Activated T-cell treated with anti-CD3 and anti-CD28 coated beads for 1 hour (primary cell): Measurements from ENCODE around the gene VAPB.

Source experiments
- DNase-seq: peaks from one replicate; pipeline ENCODE4 v3.0.0-alpha.2; 2020; ENCODE audit warnings: low read depth

The VAPB gene

DNA sequence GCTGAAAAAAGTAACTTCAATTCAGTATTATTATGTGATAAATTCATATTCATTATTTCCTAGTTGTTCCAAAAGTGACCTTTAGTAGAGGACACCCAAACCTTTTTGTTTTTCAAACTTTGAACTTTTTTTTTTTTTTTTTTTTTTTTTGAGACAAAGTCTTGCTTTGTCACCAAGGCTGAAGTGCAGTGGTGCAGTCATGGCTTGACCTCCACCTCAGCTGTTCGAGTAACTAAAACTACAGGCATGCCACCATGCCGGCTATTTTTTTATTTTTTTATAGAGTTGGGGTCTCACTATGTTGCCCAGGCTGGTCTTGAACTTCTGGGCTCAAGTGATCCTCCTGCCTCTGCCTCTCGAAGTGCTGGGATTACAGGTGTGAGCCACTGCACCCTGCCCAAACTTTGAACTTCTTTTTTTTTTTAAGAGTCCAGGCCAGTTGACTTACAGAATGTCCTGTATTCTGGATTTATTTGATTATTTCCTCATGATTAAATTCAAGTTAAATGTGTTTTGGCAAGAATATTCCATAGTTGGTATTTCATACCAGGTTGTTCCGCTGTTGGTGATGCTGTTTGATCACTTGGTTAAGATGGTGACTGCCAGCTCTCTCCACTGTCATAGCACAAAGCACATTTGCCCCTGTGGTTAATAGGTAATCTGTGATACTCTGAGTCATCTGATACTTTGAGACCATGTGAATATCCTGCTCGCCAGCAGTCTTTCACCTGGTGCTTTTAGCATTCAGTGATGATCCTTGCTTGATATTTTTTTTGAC, 48.0 kb downstream of the VAPB start:
- DNase-seq = no peak

DNA sequence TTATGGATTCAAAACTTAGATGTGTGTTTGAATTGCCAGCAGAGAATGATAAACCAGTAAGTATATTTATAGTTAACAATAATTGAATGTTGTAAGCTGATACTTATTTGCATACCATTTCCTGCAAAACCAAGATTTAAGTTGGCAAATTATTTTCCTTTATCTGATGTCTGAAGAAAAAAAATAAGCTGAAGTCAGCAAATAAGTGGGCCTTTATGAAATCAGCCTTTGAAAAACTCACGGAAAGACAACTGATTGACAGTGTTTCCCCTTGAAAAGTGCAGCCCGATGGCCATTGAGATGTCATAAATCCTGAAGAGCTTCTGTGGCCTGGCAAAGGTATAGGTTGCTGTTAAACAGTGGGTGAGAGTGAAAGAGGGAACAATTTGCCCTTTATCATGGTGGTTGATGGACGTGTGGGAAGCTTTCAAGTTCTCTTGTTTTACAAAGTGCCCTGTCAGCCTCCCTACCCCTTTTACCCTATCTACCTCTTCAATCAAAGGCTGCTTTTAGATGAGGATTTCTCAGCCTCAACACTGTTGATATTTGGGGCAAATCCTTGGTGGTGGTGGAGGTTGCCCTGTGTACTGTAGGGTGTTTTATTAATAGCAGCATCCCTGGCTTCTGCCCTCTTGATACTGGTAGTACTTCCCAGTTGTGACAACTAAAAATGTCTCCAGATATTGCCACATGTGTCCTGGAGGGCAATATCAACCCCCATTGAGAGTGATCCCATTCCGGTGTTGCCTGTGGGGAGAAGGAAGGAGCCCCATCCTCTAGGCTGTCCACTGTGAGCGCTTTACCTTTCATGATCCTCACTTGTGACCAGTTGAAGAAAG, 50.2 kb downstream of the VAPB start:
- no peak for DNase-seq

DNA sequence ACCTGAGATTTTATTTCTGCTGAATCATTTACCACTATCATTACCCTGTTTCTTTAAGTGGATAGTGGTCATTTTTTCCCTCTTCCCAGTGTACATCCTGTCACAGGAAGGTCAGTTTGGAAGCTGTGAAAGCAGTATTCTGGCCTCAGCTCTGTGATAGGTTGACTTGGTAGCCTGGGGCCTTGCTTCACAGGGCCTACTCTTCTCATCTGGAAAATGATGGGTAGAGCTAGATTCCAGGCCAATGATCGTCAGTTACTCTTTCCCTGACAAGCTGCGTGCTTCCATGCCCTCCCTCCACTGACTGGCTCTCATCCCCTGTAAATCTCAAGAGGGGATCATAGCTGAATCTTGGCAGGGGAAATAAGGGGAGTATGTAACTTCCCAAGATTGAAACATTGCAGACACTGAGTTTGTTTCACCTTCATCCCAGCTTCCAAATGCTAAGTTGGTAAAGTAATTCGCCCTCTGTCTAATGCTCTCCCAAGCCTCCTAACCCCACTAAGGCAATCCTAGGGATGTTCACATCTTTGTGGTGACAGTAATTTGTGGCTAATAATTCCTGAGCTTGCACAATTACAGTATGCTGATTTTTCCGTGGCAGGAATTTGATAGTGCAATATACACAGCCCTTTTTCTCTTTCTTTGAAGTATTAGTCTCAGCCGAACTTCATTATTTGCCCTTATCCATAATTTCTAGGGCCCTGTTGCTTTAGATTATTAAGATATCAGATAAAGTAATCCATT, 51.2 kb downstream of the VAPB start:
- DNase-seq = no peak

DNA sequence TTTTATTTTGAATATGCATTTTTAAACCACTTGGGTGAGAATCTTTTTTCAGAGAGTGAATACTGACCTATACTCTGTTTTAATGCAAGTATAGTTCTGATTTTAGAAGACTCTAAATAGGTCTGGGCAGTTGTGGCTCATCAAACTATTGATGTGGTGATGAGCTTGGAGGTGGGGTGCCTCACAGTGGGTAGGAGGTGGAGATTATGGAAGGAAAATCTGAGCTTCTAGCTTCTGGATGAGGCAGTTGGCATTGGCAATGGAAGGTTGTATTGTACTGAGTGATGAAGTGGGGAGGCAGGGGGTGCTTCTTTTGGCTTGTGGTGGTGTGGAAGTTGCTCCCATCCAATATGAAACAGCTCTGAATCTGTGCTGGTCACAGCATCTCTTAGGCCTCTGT, 52.7 kb downstream of the VAPB start:
- DNase-seq = no peak

DNA sequence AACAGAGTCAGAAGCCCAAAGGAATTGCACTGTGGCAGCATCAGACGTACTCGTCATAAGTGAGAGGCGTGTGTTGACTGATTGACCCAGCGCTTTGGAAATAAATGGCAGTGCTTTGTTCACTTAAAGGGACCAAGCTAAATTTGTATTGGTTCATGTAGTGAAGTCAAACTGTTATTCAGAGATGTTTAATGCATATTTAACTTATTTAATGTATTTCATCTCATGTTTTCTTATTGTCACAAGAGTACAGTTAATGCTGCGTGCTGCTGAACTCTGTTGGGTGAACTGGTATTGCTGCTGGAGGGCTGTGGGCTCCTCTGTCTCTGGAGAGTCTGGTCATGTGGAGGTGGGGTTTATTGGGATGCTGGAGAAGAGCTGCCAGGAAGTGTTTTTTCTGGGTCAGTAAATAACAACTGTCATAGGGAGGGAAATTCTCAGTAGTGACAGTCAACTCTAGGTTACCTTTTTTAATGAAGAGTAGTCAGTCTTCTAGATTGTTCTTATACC, 55.8 kb downstream of the VAPB start:
- DNase-seq = no peak

DNA sequence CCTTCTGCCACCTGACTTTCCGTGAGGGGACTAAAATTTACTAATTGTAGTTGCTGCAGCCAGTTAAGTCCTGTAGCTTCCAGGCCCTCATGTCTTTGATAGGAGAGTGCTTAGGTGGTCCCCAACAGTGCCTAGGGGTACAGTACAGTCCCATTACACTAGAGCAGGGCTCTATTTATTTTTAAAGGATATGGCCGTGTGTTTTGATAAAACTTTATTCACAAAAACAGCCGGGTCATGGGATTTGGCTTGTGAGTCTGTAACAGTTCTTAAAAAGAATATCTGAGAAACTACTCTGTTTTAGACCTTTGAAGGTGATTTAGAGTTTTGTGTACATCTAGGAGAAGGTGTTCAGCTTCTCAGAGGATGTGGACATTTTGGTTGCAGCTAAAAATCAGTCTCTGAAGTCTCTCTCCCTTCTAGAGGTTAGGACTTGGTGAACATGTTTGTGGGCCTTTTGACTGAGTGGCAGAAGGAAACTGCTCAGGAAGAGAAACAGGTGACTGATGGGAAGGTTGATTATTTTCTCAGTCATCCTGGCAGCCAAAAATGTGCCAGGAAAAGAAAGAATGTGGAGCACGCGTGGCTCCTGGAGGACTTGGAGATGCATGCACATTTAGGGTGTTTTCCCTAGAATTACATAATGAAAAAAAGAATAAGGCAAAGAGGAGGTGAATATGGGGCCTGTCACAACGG, 57.4 kb downstream of the VAPB start:
- no peak for DNase-seq

DNA sequence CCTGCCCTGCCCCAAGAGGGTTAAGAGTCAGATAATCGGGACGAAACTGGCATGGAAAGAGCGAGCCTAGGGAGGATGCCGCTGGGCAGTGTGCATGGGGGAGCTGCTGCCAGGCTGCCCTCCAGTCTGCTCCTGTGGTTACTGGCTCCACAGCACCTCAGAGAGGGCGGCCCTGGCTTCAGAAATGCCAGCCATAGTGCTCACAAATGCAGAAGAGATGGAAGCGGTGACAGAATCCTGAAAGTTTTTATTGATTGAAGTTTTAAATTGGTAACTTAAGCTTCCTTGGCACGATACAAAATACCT, 57.9 kb downstream of the VAPB start:
- DNase-seq = no peak

DNA sequence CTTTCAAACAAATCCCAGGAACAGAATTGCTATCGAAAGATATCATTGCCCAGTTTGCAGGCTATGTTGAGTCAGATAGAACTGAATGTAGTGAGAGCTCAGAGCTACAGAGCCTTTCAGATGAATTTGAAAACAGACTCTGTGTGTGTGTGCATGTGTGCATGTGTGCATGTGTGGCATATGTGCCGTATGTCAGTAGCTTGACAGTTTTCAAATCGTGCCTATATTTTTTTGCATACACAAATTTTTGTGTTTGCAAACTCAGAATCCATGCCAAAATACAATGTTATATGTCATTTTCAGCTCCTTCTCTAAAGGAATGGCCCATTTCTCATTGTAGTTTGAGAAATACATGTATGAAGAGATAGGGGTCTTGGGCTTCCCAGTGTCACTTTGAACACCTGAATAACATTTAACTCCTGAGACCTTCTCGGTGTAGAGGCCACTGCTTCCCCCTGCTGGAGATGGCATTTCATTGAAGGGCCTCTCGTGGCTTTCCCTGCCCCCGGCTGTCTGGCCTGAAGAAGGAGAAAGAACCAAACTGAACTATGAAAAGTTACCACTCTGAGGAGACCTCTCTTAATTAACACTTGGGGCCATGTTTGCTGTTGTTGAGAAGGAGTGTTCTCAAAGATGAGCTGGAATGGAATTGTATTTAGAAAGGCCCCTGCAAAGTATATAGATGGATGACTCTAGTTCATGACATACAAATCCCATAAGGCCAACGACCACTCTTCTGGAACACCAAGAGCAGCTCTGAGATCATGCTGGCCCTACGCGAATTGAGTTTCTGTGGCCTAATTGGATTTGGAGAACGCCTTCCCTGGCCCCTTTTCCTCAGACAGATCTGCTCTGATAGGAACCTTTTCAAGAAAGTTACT, 58.7 kb downstream of the VAPB start:
- peak; percentile 45 for DNase-seq

DNA sequence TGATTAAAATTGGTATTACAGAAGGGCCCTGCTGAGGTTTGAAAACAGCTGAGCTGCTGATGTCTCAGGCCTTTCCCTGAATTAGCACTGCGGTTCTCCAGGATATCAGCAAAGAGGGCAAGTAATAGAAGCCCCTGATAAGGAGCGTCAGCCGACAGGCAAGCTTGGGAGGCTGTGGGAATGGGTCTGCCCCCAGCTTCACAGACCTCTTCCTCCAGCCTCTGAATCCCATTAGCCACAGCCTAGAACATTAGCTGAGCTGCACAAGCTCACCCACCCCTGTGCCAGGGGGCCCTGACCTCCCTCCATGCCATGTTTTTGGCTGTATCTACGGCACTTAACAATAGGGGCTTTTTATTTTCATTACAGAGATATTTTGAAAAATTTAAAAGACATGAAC, 59.9 kb downstream of the VAPB start:
- DNase-seq = no peak

DNA sequence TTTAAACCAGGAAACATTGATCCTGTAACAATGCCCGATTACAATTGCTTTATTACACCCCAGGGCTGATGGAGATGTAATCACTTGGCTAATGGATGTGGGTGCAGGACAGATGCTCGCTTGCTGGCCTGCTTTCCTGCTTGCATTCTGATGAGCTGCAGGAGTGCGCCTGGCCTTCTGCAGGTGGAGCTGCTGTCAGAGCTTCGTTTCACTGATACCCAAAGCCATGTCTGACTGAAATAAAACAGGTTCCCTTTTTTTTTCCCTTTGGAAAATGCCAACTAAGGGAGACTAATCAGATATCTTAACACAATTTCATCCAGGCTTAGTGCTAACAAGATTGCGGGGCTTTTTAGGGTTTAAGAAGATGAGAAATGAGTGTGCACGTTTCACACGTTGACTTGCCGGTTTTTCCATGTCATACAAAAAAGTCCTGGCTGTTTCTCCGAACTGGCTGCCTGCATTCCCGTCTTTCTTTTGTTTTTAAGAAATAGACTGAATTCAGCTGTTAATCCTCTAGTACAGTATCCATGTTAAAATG, 60.7 kb downstream of the VAPB start:
- DNase-seq = no peak

DNA sequence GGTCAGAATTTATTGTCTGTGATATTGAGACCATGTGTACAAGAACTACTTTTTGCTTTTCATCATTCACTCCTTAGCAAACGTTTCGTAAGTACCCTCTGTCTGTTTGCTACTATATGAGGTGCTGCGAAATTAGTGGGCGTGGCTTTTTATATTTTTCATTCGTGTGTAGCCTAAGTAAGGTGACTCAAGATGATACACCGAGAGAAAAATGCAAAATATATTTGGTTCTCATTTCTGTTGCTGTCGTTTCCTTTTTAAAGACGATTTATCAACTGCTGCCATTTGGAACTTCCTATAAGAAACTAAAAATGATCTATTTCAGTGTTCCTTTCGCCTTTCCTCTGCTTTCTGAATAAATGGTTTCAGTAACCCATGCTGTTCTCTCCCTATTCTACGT, 61.2 kb downstream of the VAPB start:
- no peak for DNase-seq

DNA sequence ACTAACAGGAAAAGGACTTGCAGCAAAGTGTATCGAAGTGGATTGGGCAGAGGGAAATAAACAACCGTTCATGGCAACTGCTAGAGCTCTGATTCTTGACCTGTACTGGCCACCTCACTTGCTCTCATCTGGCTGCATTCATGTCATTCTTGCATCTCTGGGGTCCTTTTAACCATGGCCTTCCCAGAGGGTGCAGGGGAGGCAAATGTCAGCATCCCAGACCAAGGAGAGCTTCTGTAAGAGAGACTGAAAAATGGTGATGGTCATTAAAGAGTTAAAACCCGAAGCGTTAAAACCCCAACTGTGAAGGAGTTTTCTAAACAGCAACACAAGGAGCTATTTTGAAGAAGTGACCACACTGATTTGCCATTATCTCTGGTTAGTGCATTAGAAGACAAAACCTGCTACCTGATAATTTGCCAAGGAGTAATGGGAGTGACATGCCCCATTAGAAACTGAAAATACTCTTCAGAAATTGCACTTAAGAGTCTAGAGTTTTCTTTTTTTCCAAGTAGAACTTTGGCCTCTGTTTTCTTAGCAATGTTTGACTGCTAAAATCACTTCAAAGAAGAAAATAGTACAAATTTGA, 63.7 kb downstream of the VAPB start:
- no peak for DNase-seq

DNA sequence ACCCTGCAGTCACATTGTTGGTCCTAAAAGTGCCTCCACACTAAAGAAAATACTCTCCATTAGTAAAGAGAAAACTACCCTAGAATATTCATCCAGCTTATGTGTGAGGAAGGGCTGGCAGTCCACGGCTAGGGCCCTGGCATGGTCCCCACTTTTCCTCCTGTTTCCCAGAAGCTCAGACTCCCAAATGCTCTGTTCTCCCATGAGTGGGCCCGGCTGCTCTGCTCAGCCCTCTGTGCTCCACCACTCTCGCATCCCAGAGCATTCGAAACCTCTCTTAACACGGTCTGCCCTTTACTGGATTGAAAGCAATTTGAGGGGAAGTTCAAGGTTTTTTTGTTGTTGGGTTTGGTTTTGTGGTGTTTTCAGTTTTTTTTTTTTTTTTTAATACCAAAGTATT, 64.4 kb downstream of the VAPB start:
- no peak for DNase-seq

DNA sequence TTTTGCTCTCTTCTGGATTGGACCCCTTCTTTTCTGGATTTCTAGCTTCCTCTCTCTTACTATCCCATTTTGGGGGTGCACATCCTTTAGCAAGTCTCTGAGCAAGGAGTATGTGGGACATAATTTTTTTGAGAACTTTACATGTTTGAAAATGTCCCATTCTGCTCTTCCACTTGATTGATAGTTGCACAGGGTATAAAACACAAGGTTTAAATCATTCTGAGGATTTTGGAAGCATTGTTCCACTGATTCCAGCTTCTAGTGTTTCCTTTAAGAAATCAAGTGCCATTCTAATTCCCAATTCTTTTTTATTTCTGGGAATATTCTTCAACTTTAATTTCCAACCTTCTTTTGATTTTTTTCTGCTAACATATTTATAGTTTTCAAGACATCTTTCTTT, 65.4 kb downstream of the VAPB start:
- no peak for DNase-seq

DNA sequence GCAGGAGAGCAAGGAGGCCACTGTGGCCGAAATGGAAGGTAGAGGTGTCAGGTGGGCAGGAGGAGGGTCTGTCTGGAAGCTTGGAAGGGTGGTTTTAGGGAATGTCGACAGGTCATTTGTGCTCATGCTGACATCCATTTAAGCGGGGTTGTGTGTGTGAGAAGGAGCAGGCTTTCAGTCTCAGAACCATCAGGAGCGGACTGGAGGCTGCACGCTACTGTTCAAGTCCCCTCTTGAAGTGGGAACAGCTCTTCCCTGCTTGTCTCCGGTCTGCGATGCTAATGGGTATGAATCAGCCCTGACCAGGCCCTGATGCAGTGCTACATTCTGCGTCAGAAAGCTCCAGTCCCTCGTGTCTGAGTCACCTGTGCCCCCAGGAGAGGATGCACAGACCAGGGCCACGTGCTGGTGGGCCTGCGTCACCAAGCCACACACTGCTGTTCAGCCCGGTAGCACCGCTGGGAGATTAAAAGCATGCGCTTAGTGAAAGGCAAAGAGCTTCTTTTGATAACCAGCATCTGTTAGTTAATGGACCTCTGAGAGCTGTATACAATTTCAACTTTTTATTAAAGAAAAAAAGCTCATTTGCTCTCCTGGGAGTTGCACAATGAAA, 68.2 kb downstream of the VAPB start:
- no peak for DNase-seq

DNA sequence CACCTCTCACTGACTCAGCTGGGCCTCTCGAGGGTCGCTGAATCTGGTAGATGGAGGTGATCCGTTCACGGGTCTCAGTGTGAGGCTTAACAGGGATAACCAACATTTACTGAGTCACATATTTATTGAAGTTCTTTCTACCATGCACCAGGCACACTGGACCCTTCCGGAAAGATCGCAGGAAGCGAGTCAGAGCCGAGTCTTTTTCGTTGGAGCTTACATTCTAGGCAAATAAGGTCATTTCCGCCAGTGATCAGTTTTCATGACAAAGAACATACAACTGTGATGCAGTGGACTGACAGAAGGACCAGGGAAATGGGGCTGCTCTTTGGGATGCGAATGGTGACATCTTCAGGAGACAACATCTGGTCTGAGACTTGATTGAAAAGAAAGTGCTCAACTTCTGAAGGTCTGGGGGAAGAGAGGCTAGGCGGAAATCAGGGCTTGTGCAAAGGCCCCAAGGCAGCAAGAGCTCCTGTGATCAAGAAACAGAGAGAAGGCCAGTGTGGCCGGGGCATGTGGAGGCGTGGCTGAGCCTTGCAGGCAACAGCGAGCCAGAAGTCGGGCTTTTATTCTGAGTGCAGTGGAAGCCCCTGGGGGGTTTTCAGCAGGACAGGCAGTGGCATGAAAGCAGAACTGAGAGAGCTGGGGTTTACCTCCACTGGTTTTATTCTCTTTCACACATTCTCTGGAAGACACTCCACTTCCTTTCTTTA, 69.5 kb downstream of the VAPB start:
- DNase-seq = no peak

DNA sequence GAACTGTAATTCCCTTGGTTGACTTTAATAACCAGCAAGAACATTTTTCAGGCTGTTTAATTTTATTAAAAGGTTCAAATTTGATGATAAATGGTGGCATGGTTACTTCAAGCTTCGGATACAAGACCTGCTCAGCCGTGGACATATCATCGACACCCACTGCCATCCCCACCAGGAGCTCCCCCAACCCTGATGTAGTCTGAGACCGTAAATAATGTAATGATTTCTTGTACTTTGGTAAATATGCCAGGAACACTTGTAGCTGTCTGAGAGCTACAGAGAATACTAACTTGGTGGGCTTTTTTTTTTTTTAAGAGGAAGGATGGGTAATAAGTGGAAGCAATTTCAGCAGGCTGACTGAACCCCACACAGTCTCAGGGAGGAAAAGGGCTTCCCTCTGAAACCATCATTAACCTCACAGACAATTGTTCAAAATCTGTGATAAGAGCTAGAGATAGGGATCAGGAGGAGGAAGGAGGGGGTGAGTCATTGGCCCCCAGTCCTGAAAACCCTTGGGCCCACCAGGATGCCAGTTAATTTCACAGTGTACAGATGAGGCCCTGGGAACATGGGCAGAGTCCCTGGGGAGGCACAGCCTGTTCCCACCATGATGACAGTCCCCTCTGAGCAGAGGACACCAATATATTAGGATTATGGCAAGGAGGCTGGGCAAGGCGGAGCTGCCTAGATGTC, 70.2 kb downstream of the VAPB start:
- DNase-seq = no peak

DNA sequence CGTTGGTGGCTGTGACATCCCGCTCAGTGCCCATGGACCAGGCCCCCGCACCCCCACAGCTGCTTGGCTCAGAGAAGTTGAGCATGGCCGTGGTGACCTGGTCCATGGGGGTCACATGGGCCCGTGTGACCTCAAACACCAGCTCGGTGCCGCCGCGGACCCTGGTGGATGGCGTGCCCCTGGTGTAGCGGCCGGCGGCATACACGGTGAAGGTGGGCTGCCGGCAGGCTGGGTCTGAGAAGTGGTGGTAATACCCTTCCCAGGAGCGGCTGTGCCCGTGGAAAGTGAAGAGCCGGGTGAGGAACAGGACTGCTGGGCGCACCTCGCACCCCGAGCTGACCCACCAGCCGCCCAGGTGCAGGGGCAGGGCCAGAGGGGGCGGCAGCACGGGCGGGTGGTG, 72.1 kb downstream of the VAPB start:
- DNase-seq = no peak

DNA sequence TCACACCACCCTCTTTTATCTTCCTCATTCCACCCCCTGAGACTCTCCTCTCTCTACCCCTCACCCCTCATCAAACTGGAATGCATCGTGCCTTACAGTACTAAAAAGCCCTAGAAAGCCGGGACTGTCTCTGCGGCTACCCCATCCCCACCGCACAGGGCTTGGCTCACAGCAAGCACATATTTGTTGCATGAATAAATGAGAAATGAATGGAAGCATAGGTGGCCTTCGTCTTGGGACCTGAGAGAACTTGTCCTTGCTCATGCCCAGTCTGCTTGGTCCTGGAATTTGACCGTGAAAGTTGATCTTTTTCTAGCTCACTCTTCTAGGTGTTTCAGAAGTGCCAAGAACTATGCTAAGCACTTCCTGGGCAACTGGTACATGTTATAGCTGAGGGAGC, 72.9 kb downstream of the VAPB start:
- DNase-seq = no peak
